Measurements from ENCODE around the gene PEX5L.
"Not testable (repeated sequence)": the region's sequence is repeated elsewhere in the genome, so short reads cannot be mapped to it uniquely, and the experiment has no call there.

Gene PEX5L, protein sequence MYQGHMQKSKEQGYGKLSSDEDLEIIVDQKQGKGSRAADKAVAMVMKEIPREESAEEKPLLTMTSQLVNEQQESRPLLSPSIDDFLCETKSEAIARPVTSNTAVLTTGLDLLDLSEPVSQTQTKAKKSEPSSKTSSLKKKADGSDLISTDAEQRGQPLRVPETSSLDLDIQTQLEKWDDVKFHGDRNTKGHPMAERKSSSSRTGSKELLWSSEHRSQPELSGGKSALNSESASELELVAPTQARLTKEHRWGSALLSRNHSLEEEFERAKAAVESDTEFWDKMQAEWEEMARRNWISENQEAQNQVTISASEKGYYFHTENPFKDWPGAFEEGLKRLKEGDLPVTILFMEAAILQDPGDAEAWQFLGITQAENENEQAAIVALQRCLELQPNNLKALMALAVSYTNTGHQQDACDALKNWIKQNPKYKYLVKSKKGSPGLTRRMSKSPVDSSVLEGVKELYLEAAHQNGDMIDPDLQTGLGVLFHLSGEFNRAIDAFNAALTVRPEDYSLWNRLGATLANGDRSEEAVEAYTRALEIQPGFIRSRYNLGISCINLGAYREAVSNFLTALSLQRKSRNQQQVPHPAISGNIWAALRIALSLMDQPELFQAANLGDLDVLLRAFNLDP

DNA sequence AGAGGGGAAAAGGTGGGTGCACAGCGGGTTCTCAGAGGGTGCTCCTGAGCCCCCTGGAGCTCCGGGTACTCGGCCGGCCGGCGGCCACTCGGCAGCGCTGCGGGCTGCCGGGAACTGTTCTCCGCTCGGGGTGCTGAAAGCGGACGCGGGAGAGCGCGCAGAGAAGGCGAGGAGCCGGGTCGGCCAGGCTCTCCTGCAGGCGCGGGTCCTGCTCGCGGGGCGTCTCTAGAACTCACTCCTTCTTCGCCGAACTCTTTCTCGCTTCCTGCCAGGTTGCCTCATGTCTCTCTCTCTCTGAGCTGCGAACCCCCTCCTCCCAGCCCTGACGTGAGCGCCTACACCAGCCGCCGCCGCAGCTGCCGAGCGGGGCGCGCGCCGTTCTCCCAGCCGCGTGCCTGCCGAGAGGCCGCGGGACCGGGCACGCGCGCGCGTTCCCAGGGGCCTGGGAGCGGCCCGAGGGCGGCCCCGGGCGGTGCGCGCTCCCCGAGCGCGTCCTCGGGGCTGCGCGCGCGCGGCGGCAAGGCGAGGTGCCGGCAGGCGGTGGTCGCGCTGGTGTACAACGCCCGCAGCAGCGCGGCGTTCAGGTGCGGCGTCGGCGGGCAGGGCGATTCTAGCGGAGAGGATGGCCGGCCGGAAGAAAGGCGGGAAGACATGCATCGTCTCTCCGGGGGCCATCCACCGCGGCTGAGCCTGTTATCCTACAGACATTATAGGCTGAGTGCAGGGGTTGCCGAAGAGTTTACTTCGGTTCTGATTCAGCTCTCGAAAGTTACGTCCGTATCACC lies at the start of gene PEX5L:
TSS of gene PEX5L (minus strand) at position 267 of the 785 bp plus-strand sequence. CDS start 338 bp downstream, outside the sequence.
- DNase-seq = no peak

- no peak for DNase-seq
Measured at GRCh38 chr3:180085122-180085710, 48.5 kb upstream of the PEX5L start.

DNA sequence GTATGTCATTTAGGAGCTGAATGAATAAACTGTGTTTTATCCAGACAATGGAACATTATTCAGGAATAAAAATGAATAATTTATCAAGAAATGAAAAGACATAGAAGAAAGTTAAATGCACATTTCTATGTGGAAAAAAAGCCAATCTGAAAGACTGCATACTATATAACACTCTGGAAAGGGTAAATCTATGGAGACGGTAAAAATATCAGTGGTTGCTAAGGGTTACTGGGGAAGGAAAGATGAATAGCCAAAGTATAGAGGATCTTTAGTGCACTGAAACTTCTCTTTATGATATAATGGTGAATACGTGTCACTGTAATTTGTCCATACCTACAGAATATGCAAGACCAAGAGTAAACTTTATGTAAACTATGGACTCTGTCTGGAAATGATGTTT lies 46.0 kb upstream of the PEX5L start:
- DNase-seq = no peak

- no peak for DNase-seq
Measured at GRCh38 chr3:180078592-180078991, 41.9 kb upstream of the PEX5L start.

- no peak for DNase-seq
Measured at GRCh38 chr3:180073561-180073960, 36.8 kb upstream of the PEX5L start.

- DNase-seq = no peak
Measured at GRCh38 chr3:180072786-180073185, 36.0 kb upstream of the PEX5L start.

- no peak for DNase-seq
Measured at GRCh38 chr3:180070925-180071324, 34.2 kb upstream of the PEX5L start.

GRCh38 chr3:180068023-180068422 lies 31.3 kb upstream of the PEX5L start:
- no peak for DNase-seq

GRCh38 chr3:180066598-180066997 lies 29.9 kb upstream of the PEX5L start:
- DNase-seq = no peak

GRCh38 chr3:180063783-180064182 lies 27.0 kb upstream of the PEX5L start:
- DNase-seq = no peak

DNA sequence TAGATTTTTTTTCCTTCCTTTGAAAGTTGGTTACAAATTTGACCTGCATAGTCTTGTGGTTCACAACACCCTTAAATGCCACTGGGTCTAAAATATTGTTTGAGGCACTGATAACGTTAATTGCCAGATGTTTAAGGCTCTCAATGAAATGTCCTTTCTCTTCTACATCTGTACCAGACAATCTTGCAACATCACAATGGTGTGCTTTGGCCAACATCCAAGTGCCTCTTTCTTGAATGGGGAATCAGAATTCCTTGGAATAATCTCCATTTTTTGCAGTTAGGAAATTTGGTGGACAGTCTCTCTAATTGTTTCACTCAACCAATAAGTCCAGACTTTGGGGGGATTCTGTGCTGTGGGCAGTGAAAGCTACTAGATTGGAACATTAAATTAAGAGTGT lies 26.0 kb upstream of the PEX5L start:
- DNase-seq = no peak

- DNase-seq = no peak
Measured at GRCh38 chr3:180059356-180059755, 22.6 kb upstream of the PEX5L start.

DNA sequence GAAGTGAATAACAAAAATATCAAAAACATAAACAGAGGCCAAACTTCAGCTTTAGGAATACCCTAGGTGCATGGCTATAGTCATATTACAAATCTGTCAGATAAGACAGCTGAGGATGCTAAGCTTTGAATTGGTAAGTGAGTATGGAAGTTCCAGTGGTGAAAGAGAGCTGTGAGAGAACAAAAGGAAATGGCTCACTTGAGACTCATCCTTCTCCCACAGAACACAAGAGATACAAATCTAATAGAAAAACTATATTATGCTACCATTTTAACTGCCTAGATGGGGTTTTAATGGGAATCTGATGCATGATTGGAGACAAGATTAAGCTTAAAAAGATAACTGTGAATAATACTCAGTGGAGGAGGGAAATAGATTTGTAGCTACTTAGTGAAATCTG lies 21.5 kb upstream of the PEX5L start:
- no peak for DNase-seq

- not testable (repeated sequence) for DNase-seq
Measured at GRCh38 chr3:180055656-180056055, 18.9 kb upstream of the PEX5L start.

- no peak for DNase-seq
Measured at GRCh38 chr3:180049391-180049790, 12.7 kb upstream of the PEX5L start.

DNA sequence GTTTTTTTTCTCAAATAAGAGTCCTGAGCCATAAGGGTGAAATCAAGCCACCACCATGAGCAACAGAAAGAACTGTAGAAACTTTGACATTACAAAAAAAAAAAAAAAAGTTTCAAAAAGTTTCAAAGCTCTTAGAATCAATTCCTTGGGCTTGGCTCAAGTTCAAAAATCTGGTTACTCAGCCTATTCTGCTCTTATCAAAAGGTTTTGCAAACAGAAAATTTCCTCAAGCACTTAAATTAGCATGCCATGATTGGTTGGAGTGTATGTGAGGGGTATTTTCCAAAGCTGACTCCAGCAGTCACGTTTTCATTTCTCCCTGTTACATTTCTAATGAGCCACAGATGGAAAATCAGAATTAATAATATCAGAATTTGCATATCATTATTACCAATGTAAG lies 12.1 kb upstream of the PEX5L start:
- DNase-seq = no peak

- no peak for DNase-seq
Measured at GRCh38 chr3:180048103-180048502, 11.4 kb upstream of the PEX5L start.

GRCh38 chr3:180040966-180041365 lies 4.2 kb upstream of the PEX5L start:
- DNase-seq = no peak

GRCh38 chr3:180036092-180036670 lies 556 bp downstream of the PEX5L start:
- no peak for DNase-seq

- DNase-seq = no peak
Measured at GRCh38 chr3:180026997-180027396, 9.7 kb downstream of the PEX5L start.

DNA sequence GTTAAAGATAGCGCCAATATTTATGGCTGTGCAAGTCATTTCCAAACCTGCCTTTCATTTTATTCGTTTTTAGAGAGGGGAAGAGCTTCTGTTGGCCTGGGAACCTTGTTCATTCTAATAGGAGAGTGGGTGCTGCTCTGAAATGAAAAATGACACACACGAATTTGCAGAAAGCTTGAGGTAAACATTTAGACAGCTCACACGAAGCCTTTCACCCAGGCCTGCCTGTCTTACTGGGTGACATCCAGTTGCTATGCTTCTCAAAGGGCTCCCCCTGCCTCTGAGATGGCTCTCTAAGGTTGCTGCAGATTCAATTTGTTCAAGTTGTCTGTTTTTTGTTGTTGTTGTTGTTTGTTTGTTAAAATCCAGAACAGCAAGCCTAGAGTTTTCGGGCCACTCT lies 18.2 kb downstream of the PEX5L start:
- no peak for DNase-seq

DNA sequence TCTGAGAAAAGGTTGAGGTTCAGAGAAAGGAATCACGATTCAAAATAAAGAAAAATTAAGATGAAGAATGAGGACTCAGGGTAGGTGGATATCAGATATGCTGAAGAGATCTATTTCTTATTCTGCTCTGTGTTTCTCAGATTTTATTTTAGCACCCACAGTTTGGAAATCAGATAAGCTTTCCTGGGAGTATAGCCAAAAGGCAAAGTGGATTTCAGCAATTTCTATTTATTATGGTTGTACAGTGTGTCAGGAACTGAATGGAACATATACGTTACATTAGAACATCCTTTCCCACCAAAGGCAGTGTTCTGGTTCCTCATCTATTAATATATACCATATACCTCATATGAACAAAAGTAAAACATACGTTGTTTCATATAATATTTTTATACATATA lies 18.9 kb downstream of the PEX5L start:
- no peak for DNase-seq

DNA sequence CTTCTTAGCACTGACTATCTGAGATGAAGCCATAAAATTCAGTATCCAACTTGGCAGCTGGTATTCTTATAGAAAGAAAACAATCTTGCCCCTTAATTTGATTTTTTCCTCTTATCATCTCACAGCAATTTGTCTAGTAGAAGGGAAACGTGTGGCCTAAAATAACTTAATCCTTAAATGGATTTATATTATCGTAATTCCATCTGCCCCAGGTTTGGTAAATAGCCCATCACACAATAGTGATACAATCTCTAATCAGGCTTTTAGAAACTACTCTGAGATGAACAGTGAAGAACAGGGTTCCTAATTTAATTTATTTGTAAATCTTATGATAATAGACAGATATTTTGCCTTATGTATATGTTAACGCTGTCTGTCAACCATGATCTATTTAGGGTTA lies 24.8 kb downstream of the PEX5L start:
- no peak for DNase-seq
